Activated naive CD8-positive, alpha-beta T cell treated with anti-CD3 and anti-CD28 coated beads for 36 hours (primary cell): ENCODE results near the gene CHMP4B. TPM values are rescaled to one million over a fixed set of nuclear protein-coding genes. Genes with fewer than 3 reads are reported as not detected.

Experiments used
- DNase-seq: peaks from one replicate; pipeline ENCODE4 v3.0.0; 2021
- H3K27ac Mint-ChIP-seq: one replicate; pipeline ENCODE4 v1.8.0; 2022; ENCODE audit warnings: mild to moderate bottlenecking, moderate library complexity, mixed read lengths
- H3K27me3 Mint-ChIP-seq: one replicate; pipeline ENCODE4 v1.8.0; 2022; ENCODE audit warnings: mild to moderate bottlenecking, mixed read lengths
- H3K36me3 Mint-ChIP-seq: one replicate; pipeline ENCODE4 v1.8.0; 2021; ENCODE audit warnings: mild to moderate bottlenecking, mixed read lengths
- H3K4me1 Mint-ChIP-seq: one replicate; pipeline ENCODE4 v1.8.0; 2021; ENCODE audit warnings: mixed read lengths
- H3K4me3 Mint-ChIP-seq: one replicate; pipeline ENCODE4 v1.8.0; 2022; ENCODE audit warnings: mild to moderate bottlenecking, moderate library complexity, mixed read lengths
- H3K9me3 Mint-ChIP-seq: one replicate; pipeline ENCODE4 v1.8.0; 2022; ENCODE audit warnings: mixed read lengths
- total RNA-seq, 2 experiments: library from RNA; stranded (reverse); gene quantifications; one replicate each; pipeline ENCODE4 v1.2.3, GENCODE V29; 2021

The CHMP4B gene
- total RNA-seq, 2 experiments from 2014 or later: 90.6 to 95.5 TPM

GRCh38 chr20:33893314-33893713 is 82.2 kb downstream of the CHMP4B start:
- Mint-ChIP-seq H3K36me3 (no peaks in the 10 kb centered on the region), H3K27ac (no peak overlapping the region), H3K4me1 (no peaks in the 10 kb centered on the region), H3K4me3 (no peak overlapping the region), H3K9me3 (peaks cover 7% of the 10 kb centered on the region), H3K27me3 (no peaks in the 10 kb centered on the region)
- no peak for DNase-seq

DNA sequence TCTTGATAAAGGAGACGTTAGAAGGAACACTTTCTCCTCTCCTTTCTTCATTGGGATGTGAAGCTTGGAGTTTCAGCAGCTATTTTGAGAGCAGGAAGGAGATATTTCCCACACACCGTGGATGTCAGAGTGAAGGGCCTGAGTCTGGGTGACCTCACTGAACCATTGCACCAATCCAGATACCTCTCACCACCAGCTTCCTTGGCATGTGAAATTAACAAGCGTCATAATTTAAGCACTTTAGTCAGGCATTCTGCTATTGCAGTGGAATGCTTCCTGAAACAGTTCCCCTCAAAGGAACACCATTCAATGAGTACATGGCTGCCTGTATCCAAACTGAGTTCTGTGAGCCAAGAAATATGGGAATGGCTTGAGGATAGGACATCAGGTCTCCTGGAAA is 83.7 kb downstream of the CHMP4B start:
- H3K27ac Mint-ChIP-seq: no peak overlapping the region
- DNase-seq: no peak
- peaks cover 7% of the 10 kb centered on the region for H3K9me3 Mint-ChIP-seq
- H3K27me3 Mint-ChIP-seq: no peaks in the 10 kb centered on the region
- no peak overlapping the region for H3K4me3 Mint-ChIP-seq
- H3K36me3 Mint-ChIP-seq: no peaks in the 10 kb centered on the region
- no peaks in the 10 kb centered on the region for H3K4me1 Mint-ChIP-seq

DNA sequence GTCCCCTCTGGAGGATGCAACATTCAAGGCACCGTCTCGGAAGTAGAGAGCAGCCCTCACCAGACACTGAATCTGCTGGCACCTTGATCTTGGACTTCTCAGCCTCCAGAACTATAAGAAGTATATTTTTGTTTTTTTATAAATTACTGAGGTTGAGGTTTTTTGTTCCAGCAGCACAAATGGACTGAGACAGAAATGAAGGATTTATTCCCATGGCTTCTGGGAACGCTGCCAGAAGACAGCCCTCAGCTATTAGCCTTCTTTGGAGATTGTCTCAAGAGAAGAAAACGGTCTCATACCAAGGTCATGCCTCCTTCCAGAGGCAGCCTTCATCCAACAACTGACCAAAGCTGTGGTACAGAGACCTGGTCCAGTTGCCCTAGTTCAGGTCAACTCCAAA is 85.4 kb downstream of the CHMP4B start:
- no peak overlapping the region for H3K4me3 Mint-ChIP-seq
- H3K36me3 Mint-ChIP-seq: no peaks in the 10 kb centered on the region
- no peak overlapping the region for H3K27ac Mint-ChIP-seq
- H3K9me3 Mint-ChIP-seq: peaks cover 2% of the 10 kb centered on the region
- DNase-seq: no peak
- peaks cover 6% of the 10 kb centered on the region for H3K27me3 Mint-ChIP-seq
- no peaks in the 10 kb centered on the region for H3K4me1 Mint-ChIP-seq

DNA sequence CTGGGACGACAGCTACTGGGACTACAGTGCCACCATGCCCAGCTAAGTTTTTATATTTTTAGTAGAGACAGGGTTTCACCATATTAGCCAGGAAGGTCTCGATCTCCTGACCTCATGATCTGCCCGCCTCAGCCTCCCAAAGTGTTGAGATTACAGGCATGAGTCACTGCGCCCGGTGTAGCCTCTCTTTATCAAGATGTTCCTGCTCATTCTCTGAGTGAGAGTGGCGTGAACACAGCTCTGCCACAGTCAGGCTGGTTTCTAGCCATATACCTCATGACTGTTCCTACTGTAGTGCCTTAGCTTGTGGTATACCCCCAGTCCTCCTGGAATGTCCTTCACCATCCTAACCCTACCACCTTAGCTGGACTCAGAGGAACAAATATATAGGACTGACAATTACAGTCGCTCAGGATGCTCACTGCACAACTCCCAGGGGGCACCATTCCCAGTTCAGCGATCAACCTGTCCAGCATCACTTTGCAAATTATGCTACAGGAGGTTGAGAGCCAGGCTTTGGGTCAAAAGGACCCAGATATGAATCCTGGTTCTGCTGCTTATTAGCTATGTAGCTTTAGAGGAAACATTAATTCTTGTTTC is 86.3 kb downstream of the CHMP4B start:
- Mint-ChIP-seq H3K4me1 (no peaks in the 10 kb centered on the region), H3K27ac (no peak overlapping the region), H3K9me3 (peaks cover 2% of the 10 kb centered on the region), H3K4me3 (no peak overlapping the region), H3K27me3 (peaks cover 11% of the 10 kb centered on the region), H3K36me3 (no peaks in the 10 kb centered on the region)
- no peak for DNase-seq

DNA sequence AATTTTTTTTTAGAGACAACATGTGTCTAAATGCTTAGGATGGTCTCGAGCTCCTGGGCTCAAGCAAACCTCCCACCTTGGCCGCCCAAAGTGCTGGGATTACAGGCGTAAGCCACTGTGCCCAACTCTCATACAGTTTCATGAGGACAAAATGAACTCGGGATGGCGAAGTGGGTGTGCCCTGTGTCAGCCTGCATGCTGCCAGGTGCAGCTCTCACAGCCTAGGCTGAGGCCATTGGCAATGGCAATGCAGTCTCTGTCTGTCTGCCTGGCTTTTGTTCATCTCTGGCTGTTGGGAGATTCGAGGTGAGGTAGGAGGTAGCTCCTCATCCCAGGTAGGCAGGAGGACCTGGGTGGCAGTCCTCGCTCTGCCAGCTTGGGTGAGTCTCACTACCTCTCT is 88.0 kb downstream of the CHMP4B start:
- no peak overlapping the region for H3K27ac Mint-ChIP-seq
- H3K4me3 Mint-ChIP-seq: no peak overlapping the region
- H3K4me1 Mint-ChIP-seq: no peaks in the 10 kb centered on the region

GRCh38 chr20:33900521-33901131 is 89.5 kb downstream of the CHMP4B start:
- Mint-ChIP-seq H3K4me1 (no peaks in the 10 kb centered on the region), H3K36me3 (no peaks in the 10 kb centered on the region), H3K27me3 (peaks cover 11% of the 10 kb centered on the region), H3K4me3 (no peak overlapping the region), H3K27ac (no peak overlapping the region), H3K9me3 (no peaks in the 10 kb centered on the region)
- DNase-seq: no peak

More for the DNA sequence above, 88.0 kb downstream of the CHMP4B start:
- Mint-ChIP-seq H3K36me3 (no peaks in the 10 kb centered on the region), H3K9me3 (no peaks in the 10 kb centered on the region), H3K27me3 (peaks cover 11% of the 10 kb centered on the region)
- DNase-seq: no peak

- Mint-ChIP-seq H3K27ac (no peak overlapping the region), H3K4me1 (no peaks in the 10 kb centered on the region), H3K9me3 (no peaks in the 10 kb centered on the region), H3K27me3 (peaks cover 11% of the 10 kb centered on the region), H3K36me3 (no peaks in the 10 kb centered on the region), H3K4me3 (no peak overlapping the region)
- no peak for DNase-seq
Measured at GRCh38 chr20:33901132-33901523, 90.0 kb downstream of the CHMP4B start.

GRCh38 chr20:33902011-33902410 is 90.9 kb downstream of the CHMP4B start:
- H3K9me3 Mint-ChIP-seq: no peaks in the 10 kb centered on the region
- no peaks in the 10 kb centered on the region for H3K4me1 Mint-ChIP-seq
- H3K4me3 Mint-ChIP-seq: no peak overlapping the region
- H3K27me3 Mint-ChIP-seq: peaks cover 11% of the 10 kb centered on the region
- no peaks in the 10 kb centered on the region for H3K36me3 Mint-ChIP-seq
- DNase-seq: no peak
- no peak overlapping the region for H3K27ac Mint-ChIP-seq

Other genes with a start within 250 kb of the CHMP4B start
- under 1 TPM; 0.10 to 0.21 TPM for gene C20orf144, start 149.0 kb upstream of the CHMP4B start, total RNA-seq
- 1 to 10 TPM; 4.1 TPM for gene ACTL10, start 144.4 kb upstream of the CHMP4B start, total RNA-seq
- 10 to 100 TPM; 10.7 to 12.0 TPM for gene NECAB3, start 136.9 kb upstream of the CHMP4B start, total RNA-seq
- gene E2F1, start 125.0 kb upstream of the CHMP4B start, total RNA-seq: 10 to 100 TPM; 76.1 to 79.6 TPM
- 1 to 10 TPM; 6.9 to 7.3 TPM for gene PXMP4, start 91.0 kb upstream of the CHMP4B start, total RNA-seq
- 1 to 10 TPM; 3.7 TPM for gene ZNF341, start 79.4 kb upstream of the CHMP4B start, total RNA-seq
- gene RALY, start 182.6 kb downstream of the CHMP4B start, total RNA-seq: 100 to 1,000 TPM; 147 to 148 TPM